K562 (cell line): ENCODE measurements around the gene ZNF17. TPM values are rescaled to one million over a fixed set of nuclear protein-coding genes. Genes with fewer than 3 reads are reported as not detected.

Source experiments
- ATAC-seq: fragments of 200-7000 bp; cut with Tn5 transposase; 3 replicates; pipeline ENCODE4 v1.9.1; 2020; ENCODE audit warnings: moderate library complexity
- BruUV-seq: library from RNA; stranded (reverse); fragments of 400-500 nt; replicated peaks from 2 replicates; lab custom pipeline; 2021; lab: Mats Ljungman, UMichigan
- CTCF ChIA-PET: fragments of 300-600 bp; formaldehyde crosslinking; extraction: SDS; loops from one replicate; lab custom pipeline; 2021; ENCODE audit warnings: low intra/inter-chr PET ratio; lab: Yijun Ruan, JAX
- POLR2A ChIA-PET: fragments of 300-600, 350-650 bp; sonication (Branson Sonifier 250); formaldehyde crosslinking; extraction: SDS; loops from one replicate; lab custom pipeline; 2021; ENCODE audit warnings: antibody characterized with exemption, inconsistent platforms; lab: Yijun Ruan, JAX
- DNase-seq, 4 experiments: peaks; one replicate each; pipeline versions ENCODE4 v3.0.0 to v3.0.0-alpha.2; 2011 to 2018; ENCODE audit warnings: low spot score in 3 of 4, mixed read lengths in 3 of 4; ENCODE audit errors: extremely low read depth in 1 of 4
- FAIRE-seq: peaks from 2 replicates; lab custom pipeline; 2011; peaks lifted over from hg19 to GRCh38; lab: Jason Lieb, UNC
- H2AFZ ChIP-seq: 2 replicates; pipeline ENCODE4 v1.6.0; 2011; ENCODE audit warnings: low read depth, low read length, control low read depth, inconsistent platforms
- H3K27ac ChIP-seq: fragments of 200-600 bp; 3 replicates; pipeline ENCODE4 v1.8.0; 2011; ENCODE audit warnings: low read depth, mild to moderate bottlenecking, control low read depth, inconsistent platforms, low read length, moderate library complexity, mixed read lengths; ENCODE audit errors: extremely low read depth
- H3K27me3 ChIP-seq, 2 experiments: fragments of 300-600 bp in 1 of 2; 2 replicates in 1 of 2; 3 replicates in 1 of 2; pipeline versions ENCODE4 v1.6.0 to v1.8.0; 2011; ENCODE audit warnings: inconsistent platforms in 2 of 2, low read length in 2 of 2, mild to moderate bottlenecking in 1 of 2, mixed read lengths in 1 of 2, moderate library complexity in 1 of 2; ENCODE audit not compliant: control insufficient read depth in 2 of 2, insufficient read depth in 2 of 2
- H3K36me3 ChIP-seq: fragments of 300-600 bp; 3 replicates; pipeline ENCODE4 v1.8.0; 2011; ENCODE audit warnings: mild to moderate bottlenecking, low read length, inconsistent platforms; ENCODE audit not compliant: control insufficient read depth, insufficient read depth
- H3K4me1 ChIP-seq, 2 experiments: fragments of 200-600 bp in 1 of 2; replicated peaks in 1 of 2; 2 replicates in 1 of 2; 3 replicates in 1 of 2; pipeline versions ENCODE4 v1.5.1 to v1.8.0; 2011; ENCODE audit warnings: inconsistent platforms in 2 of 2, low read length in 2 of 2, mild to moderate bottlenecking in 1 of 2, mixed read lengths in 1 of 2, moderate library complexity in 1 of 2; ENCODE audit not compliant: control insufficient read depth in 2 of 2, insufficient read depth in 2 of 2
- H3K4me2 ChIP-seq: 2 replicates; pipeline ENCODE4 v1.6.1; 2011; ENCODE audit warnings: low read length, control low read depth, inconsistent platforms, mixed read lengths; ENCODE audit not compliant: insufficient read depth
- H3K4me3 ChIP-seq: fragments of 200-600 bp; sonication (generic), shearing (Covaris generic); 2 replicates; pipeline ENCODE4 v1.5.1; 2016; ENCODE audit warnings: control low read depth, inconsistent platforms
- H3K79me2 ChIP-seq: fragments of 200-600 bp; 3 replicates; pipeline ENCODE4 v1.8.0; 2011; ENCODE audit warnings: low read length, inconsistent platforms; ENCODE audit not compliant: control insufficient read depth, insufficient read depth
- H3K9ac ChIP-seq, 2 experiments: 2 replicates each; pipeline versions ENCODE4 v1.6.0 to v1.6.1; 2011; ENCODE audit warnings: low read depth in 2 of 2, low read length in 2 of 2, control low read depth in 1 of 2, inconsistent platforms in 1 of 2, mild to moderate bottlenecking in 1 of 2, mixed read lengths in 1 of 2; ENCODE audit not compliant: insufficient read depth in 1 of 2
- H3K9me1 ChIP-seq: one replicate; pipeline ENCODE4 v1.6.0; 2011; ENCODE audit warnings: inconsistent platforms, mild to moderate bottlenecking, low read length, moderate library complexity; ENCODE audit not compliant: control insufficient read depth, insufficient read depth
- H3K9me3 ChIP-seq: replicated peaks from 2 replicates; pipeline ENCODE4 v1.5.1; 2011; ENCODE audit warnings: low read depth, low read length, inconsistent platforms; ENCODE audit not compliant: control insufficient read depth, insufficient read depth
- H4K20me1 ChIP-seq: replicated peaks from 2 replicates; pipeline ENCODE4 v1.6.1; 2011; ENCODE audit warnings: low read length, inconsistent platforms, mixed read lengths; ENCODE audit not compliant: control insufficient read depth, insufficient read depth
- GABPA ChIP-seq: fragments of 200-800 bp; sonication (Bioruptor generic); conservative IDR thresholded peaks from 2 replicates; pipeline ENCODE4 v1.6.1; 2016; ENCODE audit warnings: low read depth, missing genetic modification characterization, missing compliant biosample characterization
- HLTF ChIP-seq: fragments of 450-650 bp; IDR thresholded peaks from 2 replicates; pipeline ENCODE4 v1.6.1; 2016
- PTTG1 ChIP-seq: fragments of 450-650 bp; IDR thresholded peaks from 2 replicates; pipeline ENCODE4 v1.6.1; 2016; ENCODE audit warnings: low read depth, mild to moderate bottlenecking, missing genetic modification characterization, missing compliant biosample characterization
- ZC3H4 ChIP-seq: sonication (generic); formaldehyde crosslinking; IDR thresholded peaks from 2 replicates; pipeline ENCODE4 v1.9.0; 2021; ENCODE audit warnings: missing genetic modification reagents, borderline replicate concordance
- ZFP1 ChIP-seq: fragments of 450-650 bp; formaldehyde crosslinking; IDR thresholded peaks from 2 replicates; pipeline ENCODE4 v1.4.0; 2020; ENCODE audit warnings: mild to moderate bottlenecking, mixed read lengths
- ZNF668 ChIP-seq: fragments of 250-450 bp; sonication (Bioruptor Pico); IDR thresholded peaks from 2 replicates; pipeline ENCODE4 v1.8.0; 2022; ENCODE audit warnings: mild to moderate bottlenecking, inconsistent platforms
- ZNF75A ChIP-seq: fragments of 450-650 bp; formaldehyde crosslinking; IDR thresholded peaks from 2 replicates; pipeline ENCODE4 v1.4.0; 2020; ENCODE audit warnings: mild to moderate bottlenecking
- WGBS: fragments of 100-300 bp; shearing (Covaris generic); methylation state at CpG from one replicate; pipeline ENCODE4 v1.1.6; 2016; ENCODE audit warnings: low coverage, mixed read lengths; ENCODE audit not compliant: insufficient coverage; ENCODE audit errors: missing lambda C conversion rate; 5-methylcytosine and 5-hydroxymethylcytosine counted together
- in situ Hi-C: fragments of 300-500 bp; cut with MboI; formaldehyde crosslinking; loops from 4 replicates; pipeline ENCODE4 v1.15.0; 2018; ENCODE audit warnings: inconsistent platforms, mixed read lengths
- intact Hi-C: fragments of 100-400 bp; cut with micrococcal nuclease; formaldehyde crosslinking; loops from 2 replicates; pipeline ENCODE4 v1.14.2; 2022
- polyA plus RNA-seq, 8 experiments: library from polyadenylated mRNA; depleted of rRNA in 4 of 8; stranded (reverse) in 5 of 8; unstranded in 3 of 8; fragments of >200 nt; fragmentation: Nextera tagmentation in 2 of 8; fragmentation: Illumina TruSeq in 1 of 8; extraction: Ambion mirVana in 2 of 8; extraction: Trizol in 1 of 8; gene quantifications; 2 replicates each; pipeline versions ENCODE4 v1.2.1 to v1.2.3, GENCODE V29; 2011 to 2014; ENCODE audit warnings: inconsistent platforms in 1 of 8, missing spikeins in 1 of 8
- total RNA-seq, 7 experiments: library from RNA; depleted of rRNA in 6 of 7; stranded (reverse); fragments of >200 nt in 6 of 7; fragmentation: Illumina TruSeq in 2 of 7; extraction: Trizol in 2 of 7; gene quantifications; 2 replicates each; pipeline versions ENCODE4 v1.2.1 to v1.2.3, GENCODE V29; 2011 to 2021; ENCODE audit warnings: low replicate concordance in 1 of 7

Gene ZNF17
- total and polyA plus RNA-seq, 9 of the 15 experiments (the other 6 are each of a cell fraction or from before 2014, with no cell fraction given): 5.3 to 8.6 (median 6.5) TPM

DNA sequence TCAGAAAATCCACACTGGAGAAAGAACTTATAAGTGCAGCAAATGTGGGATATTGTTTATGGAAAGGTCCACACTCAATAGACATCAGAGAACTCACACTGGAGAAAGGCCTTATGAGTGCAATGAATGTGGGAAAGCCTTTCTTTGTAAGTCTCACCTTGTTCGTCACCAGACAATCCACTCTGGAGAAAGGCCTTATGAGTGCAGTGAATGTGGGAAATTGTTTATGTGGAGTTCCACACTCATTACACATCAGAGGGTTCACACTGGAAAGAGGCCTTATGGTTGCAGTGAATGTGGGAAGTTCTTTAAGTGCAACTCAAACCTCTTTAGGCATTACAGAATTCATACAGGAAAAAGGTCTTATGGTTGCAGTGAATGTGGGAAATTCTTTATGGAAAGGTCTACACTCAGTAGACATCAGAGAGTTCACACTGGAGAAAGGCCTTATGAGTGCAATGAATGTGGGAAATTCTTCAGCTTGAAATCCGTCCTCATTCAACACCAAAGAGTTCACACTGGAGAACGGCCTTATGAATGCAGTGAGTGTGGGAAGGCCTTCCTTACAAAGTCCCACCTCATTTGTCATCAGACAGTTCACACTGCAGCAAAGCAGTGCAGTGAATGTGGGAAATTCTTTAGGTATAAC lies 33.3 kb upstream of the ZNF17 start:
- no peak for ATAC-seq
- DNase-seq: no peak
- BruUV-seq: no TSS peak
- Histone ChIP-seq H3K9me3 (peaks cover 2% of the 10 kb centered on the region; the same call in 1 of the 2 replicates), H3K4me3 (no peak overlapping the region), H3K27me3 (no peaks in the 10 kb centered on the region), H3K36me3 (no peaks in the 10 kb centered on the region), H3K9ac (no peak overlapping the region), H3K27ac (no peak overlapping the region), H4K20me1 (no peaks in the 10 kb centered on the region), H2AFZ (no peak overlapping the region), H3K79me2 (no peaks in the 10 kb centered on the region), H3K4me2 (no peak overlapping the region), H3K4me1 (no peaks in the 10 kb centered on the region), H3K9me1 (no peaks in the 10 kb centered on the region)
- in situ Hi-C loops (no loop called here), intact Hi-C loops (no loop called here)
- no peak for FAIRE-seq
- 5% methylated on average over 3 of the region's 3 CpGs for WGBS
- ChIA-PET POLR2A (no interaction called here), CTCF (no interaction called here)
- peak; percentile 73 for TF ChIP-seq ZNF75A (CRISPR knock-in tag)
- no peak for TF ChIP-seq ZFP1
- no peak for TF ChIP-seq ZNF668 (CRISPR knock-in tag)
- TF ChIP-seq GABPA: no peak
- TF ChIP-seq HLTF: no peak
- TF ChIP-seq ZC3H4 (CRISPR knock-in tag): no peak

DNA sequence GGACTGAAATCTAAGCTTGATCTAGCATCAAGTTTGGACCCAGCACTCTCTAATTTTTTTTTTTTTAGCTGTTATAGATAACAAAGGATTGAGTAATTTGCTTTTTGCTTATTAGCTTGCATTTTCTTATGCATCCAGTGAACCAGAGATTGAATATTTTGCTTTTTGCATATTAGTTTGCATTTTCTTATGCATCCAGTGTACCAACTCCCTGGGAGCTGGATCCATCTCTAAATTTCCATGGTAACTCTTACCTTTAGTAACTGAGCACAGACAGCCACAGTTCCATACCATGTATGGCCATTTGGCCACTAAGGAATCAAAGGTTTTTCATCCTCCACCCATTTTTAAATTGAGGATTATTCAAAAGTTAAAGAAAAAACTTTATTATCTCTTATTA lies 30.0 kb upstream of the ZNF17 start:
- H3K27ac ChIP-seq: no peak overlapping the region
- no peak overlapping the region for H3K4me3 ChIP-seq
- no peaks in the 10 kb centered on the region for H3K27me3 ChIP-seq
- H2AFZ ChIP-seq: no peak overlapping the region
- H3K9me1 ChIP-seq: no peaks in the 10 kb centered on the region
- H4K20me1 ChIP-seq: no peaks in the 10 kb centered on the region
- no TSS peak for BruUV-seq
- FAIRE-seq: no peak
- intact Hi-C loops (no loop called here), in situ Hi-C loops (no loop called here)
- CTCF ChIA-PET: no interaction called here
- H3K4me2 ChIP-seq: no peak overlapping the region
- no peaks in the 10 kb centered on the region for H3K4me1 ChIP-seq
- POLR2A ChIA-PET: interaction anchor here (0.9 kb wide), 1 partner anchor 9 kb away, joined by 3 read pairs; the partner anchor contains the start of gene ZNF548
- no peaks in the 10 kb centered on the region for H3K36me3 ChIP-seq
- peaks cover 2% of the 10 kb centered on the region; the same call in 1 of the 2 replicates for H3K9me3 ChIP-seq
- no peaks in the 10 kb centered on the region for H3K79me2 ChIP-seq
- TF ChIP-seq PTTG1 (tag): no peak
- no peak for DNase-seq
- no peak overlapping the region for H3K9ac ChIP-seq
- ATAC-seq: no peak
